LNCaP clone FGC (cell line): ENCODE measurements around the gene TSR1.

ENCODE experiments used
- DNase-seq: peaks from one replicate; pipeline ENCODE4 v3.0.0-alpha.2; 2011; ENCODE audit warnings: low read depth
- H3K4me3 ChIP-seq: 2 replicates; pipeline ENCODE4 v1.5.1; 2011; ENCODE audit warnings: mild to moderate bottlenecking, low read depth, low read length, control low read depth
- TF ChIP-seq, protein P1 (sequence below): IDR thresholded peaks from 2 replicates; pipeline ENCODE4 v1.5.1; 2012; ENCODE audit warnings: mild to moderate bottlenecking; ENCODE audit not compliant: control insufficient read depth, insufficient read depth; ENCODE audit errors: extremely low read depth

Gene TSR1

GRCh38 chr17:2295575-2295974 lies 40.7 kb downstream of the TSR1 start:
- TF ChIP-seq, protein P1, sequence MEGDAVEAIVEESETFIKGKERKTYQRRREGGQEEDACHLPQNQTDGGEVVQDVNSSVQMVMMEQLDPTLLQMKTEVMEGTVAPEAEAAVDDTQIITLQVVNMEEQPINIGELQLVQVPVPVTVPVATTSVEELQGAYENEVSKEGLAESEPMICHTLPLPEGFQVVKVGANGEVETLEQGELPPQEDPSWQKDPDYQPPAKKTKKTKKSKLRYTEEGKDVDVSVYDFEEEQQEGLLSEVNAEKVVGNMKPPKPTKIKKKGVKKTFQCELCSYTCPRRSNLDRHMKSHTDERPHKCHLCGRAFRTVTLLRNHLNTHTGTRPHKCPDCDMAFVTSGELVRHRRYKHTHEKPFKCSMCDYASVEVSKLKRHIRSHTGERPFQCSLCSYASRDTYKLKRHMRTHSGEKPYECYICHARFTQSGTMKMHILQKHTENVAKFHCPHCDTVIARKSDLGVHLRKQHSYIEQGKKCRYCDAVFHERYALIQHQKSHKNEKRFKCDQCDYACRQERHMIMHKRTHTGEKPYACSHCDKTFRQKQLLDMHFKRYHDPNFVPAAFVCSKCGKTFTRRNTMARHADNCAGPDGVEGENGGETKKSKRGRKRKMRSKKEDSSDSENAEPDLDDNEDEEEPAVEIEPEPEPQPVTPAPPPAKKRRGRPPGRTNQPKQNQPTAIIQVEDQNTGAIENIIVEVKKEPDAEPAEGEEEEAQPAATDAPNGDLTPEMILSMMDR = no peak
- DNase-seq = no peak
- H3K4me3 ChIP-seq = no peak overlapping the region

- TF ChIP-seq, protein P1 = no peak
- DNase-seq = no peak
- H3K4me3 ChIP-seq = no peak overlapping the region
Measured at GRCh38 chr17:2292100-2292499, 44.2 kb downstream of the TSR1 start.

DNA sequence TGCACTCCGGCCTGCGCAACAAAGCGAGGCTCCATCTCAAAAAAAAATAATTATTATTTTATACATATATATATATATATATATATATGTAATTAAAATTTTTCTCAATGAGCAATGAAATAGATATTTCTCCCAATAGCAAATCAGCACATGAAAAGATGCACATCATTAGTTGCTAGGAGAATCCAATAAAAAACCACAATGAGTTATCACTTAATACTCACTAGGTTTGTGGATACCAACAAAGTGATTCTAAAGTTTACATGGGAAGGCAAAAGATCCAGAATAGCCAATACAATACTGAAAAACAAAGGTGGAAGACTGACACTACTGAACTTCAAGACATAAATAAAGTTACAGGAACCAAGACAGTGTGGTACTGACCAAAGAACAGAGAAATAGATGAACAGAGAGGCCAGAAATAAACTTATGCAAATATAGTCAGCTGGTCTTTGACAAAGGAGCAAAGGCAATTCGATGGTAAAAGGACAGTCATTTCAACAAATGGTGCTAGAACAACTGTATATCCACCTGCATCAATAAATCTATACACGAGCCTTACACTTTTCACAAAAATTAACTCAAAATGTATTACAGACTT lies 46.3 kb downstream of the TSR1 start:
- H3K4me3 ChIP-seq = no peak overlapping the region
- DNase-seq = no peak
- TF ChIP-seq, protein P1 = no peak

DNA sequence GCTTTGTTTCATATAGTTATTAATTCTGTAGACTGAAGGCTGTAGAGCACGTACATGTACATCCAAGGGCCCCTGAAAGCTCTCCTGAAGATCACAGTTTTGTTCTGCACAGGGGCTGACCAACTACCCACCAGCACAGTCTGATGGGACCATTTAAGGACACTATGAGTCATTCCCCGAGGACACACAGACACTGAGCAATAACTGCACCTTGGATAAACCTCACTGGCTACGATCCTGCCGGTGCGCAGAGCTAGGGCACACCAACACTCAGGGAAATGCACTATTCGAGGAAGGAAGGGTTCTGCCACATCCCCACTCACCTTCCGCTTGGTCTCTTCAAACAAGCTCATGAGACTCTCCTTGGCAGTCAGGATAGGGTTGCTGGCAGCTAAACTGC lies 53.0 kb downstream of the TSR1 start:
- DNase-seq = no peak
- no peak overlapping the region for H3K4me3 ChIP-seq
- TF ChIP-seq, protein P1 = no peak

- DNase-seq = no peak
- H3K4me3 ChIP-seq = no peak overlapping the region
- TF ChIP-seq, protein P1 = peak; percentile 49
Measured at GRCh38 chr17:2282297-2282873, 53.9 kb downstream of the TSR1 start.

GRCh38 chr17:2279707-2280106 lies 56.5 kb downstream of the TSR1 start:
- H3K4me3 ChIP-seq = no peak overlapping the region
- no peak for DNase-seq
- TF ChIP-seq, protein P1 = no peak

DNA sequence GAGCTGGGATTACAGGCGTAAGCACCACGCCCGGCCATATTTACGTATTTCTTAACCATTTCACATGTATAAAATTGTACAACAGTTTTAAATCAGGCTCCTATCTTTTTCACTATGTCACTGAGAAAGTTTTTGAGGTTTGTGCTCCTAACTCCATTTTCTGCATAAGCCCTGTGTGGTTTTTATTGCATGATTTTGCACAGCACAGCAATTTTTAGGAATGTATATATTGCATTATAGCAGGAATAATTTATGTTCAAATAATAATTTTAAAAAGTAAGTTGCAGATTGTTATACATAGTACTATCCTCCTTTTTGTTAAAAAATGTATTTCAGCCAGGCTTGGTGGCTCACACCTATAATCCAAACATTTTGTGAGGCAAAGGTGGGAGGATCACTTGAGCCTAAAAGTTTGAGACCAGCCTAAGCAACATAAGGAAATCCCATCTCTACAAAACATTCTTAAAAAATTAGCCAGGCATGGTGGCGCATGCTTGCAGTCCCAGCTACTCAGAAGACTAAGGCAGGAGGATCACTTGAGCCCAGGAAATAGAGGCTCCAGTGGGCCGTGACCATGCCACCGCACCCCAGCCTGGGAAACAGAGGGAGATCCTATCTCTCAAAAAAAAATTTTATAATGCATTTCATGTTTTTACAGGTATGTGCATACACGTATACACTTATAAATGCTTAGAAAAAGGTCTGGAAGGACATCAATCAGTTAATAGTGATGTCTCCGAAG lies 58.7 kb downstream of the TSR1 start:
- TF ChIP-seq, protein P1 = no peak
- DNase-seq = no peak

More for the DNA sequence above, 58.7 kb downstream of the TSR1 start:
- no peak overlapping the region for H3K4me3 ChIP-seq
